Measurements from ENCODE around the gene CCER1. TPM values are rescaled to one million over a fixed set of nuclear protein-coding genes. Genes with fewer than 3 reads are reported as not detected.
"Not testable (repeated sequence)": the region's sequence is repeated elsewhere in the genome, so short reads cannot be mapped to it uniquely, and the experiment has no call there.

The CCER1 gene
- not detected for total RNA-seq

DNA sequence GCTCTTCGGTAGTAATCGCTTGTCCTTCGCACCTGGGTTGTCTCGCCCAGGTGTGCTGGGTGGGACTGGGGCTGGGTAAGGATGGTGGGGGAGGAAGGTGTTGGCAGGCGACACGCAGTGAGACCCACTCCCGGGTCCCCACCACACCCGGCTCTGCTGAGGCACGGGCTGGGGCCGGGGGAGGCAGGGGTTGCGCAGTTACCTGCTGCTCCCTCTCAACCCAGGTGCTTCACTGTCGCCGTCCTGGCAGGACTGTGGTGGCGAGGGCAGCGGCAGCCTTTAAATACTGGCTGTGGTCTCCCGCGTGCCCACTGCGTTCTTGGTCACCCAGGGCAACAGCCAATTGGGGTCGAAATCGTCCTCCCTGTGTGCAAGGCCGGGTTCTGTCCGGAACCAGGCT is at the start of gene CCER1:
Gene CCER1, minus strand, starts transcription at position 256 of the 400 bp plus-strand sequence. CDS start 434 bp downstream, outside the sequence.
- no peaks in the 10 kb centered on the region for H3K9me3 Mint-ChIP-seq
- no peaks in the 10 kb centered on the region for H3K27me3 Mint-ChIP-seq (ENCODE audit: low read depth)
- H3K4me3 Mint-ChIP-seq: no peak within 1 kb of the TSS
- H3K27ac Mint-ChIP-seq: no peak within 1 kb of the TSS
- intact Hi-C loops (cut with micrococcal nuclease): loop anchor here (5.0 kb wide), 1 partner anchor 1413 kb away; no protein-coding TSS in a partner anchor
- H3K4me1 Mint-ChIP-seq (ENCODE audit: low read depth): no peaks in the 10 kb centered on the region
- no peak for DNase-seq
- H3K36me3 Mint-ChIP-seq (ENCODE audit: low read depth): no peaks in the 10 kb centered on the region
- CTCF ChIA-PET: no interaction called here

GRCh38 chr12:91003737-91004136 is 48.8 kb upstream of the CCER1 start:
- no peak overlapping the region for H3K4me3 Mint-ChIP-seq
- CTCF ChIA-PET: no interaction called here
- peaks cover 8% of the 10 kb centered on the region for H3K27me3 Mint-ChIP-seq (ENCODE audit: low read depth)
- no peaks in the 10 kb centered on the region for H3K9me3 Mint-ChIP-seq
- peaks cover 12% of the 10 kb centered on the region for H3K4me1 Mint-ChIP-seq (ENCODE audit: low read depth)
- DNase-seq: no peak
- H3K27ac Mint-ChIP-seq: no peak overlapping the region
- no peaks in the 10 kb centered on the region for H3K36me3 Mint-ChIP-seq (ENCODE audit: low read depth)
- intact Hi-C loops (cut with micrococcal nuclease): no loop called here

GRCh38 chr12:91001306-91001705 is 46.3 kb upstream of the CCER1 start:
- intact Hi-C loops (cut with micrococcal nuclease): no loop called here
- no peaks in the 10 kb centered on the region for H3K36me3 Mint-ChIP-seq (ENCODE audit: low read depth)
- no peak overlapping the region for H3K27ac Mint-ChIP-seq
- no peak overlapping the region for H3K4me3 Mint-ChIP-seq
- no peaks in the 10 kb centered on the region for H3K9me3 Mint-ChIP-seq
- CTCF ChIA-PET: no interaction called here
- no peaks in the 10 kb centered on the region for H3K4me1 Mint-ChIP-seq (ENCODE audit: low read depth)
- DNase-seq: no peak
- H3K27me3 Mint-ChIP-seq (ENCODE audit: low read depth): peaks cover 3% of the 10 kb centered on the region

- no peaks in the 10 kb centered on the region for H3K9me3 Mint-ChIP-seq
- CTCF ChIA-PET: no interaction called here
These were observed 45.0 kb upstream of the CCER1 start for GRCh38 chr12:90999966-91000365.

DNA sequence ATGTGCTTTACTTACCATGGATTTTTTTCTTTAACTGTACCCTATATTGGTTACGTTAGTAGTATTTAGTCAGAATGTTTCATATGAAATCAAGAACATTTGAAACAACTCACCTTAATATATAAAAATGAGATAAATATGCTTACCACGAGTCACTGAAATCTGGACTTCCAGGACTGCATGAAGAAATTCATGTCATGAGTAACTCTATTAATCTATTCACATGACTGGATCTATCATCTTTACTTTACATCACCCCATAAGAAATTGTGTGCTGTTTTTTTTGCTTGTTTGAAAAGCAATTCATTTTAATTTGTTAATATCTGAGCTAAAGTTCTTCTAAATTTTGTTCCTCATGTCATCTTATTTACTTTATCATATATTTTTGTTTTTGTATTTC is 44.6 kb upstream of the CCER1 start:
- intact Hi-C loops (cut with micrococcal nuclease): no loop called here
- Mint-ChIP-seq H3K27ac (no peak overlapping the region), H3K4me1 (ENCODE audit: low read depth) (no peaks in the 10 kb centered on the region), H3K27me3 (ENCODE audit: low read depth) (peaks cover 3% of the 10 kb centered on the region), H3K9me3 (no peaks in the 10 kb centered on the region), H3K4me3 (no peak overlapping the region), H3K36me3 (ENCODE audit: low read depth) (no peaks in the 10 kb centered on the region)
- CTCF ChIA-PET: no interaction called here
- no peak for DNase-seq

More at GRCh38 chr12:90999966-91000365, 45.0 kb upstream of the CCER1 start:
- Mint-ChIP-seq H3K4me3 (no peak overlapping the region), H3K27ac (no peak overlapping the region), H3K4me1 (ENCODE audit: low read depth) (no peaks in the 10 kb centered on the region), H3K27me3 (ENCODE audit: low read depth) (peaks cover 3% of the 10 kb centered on the region), H3K36me3 (ENCODE audit: low read depth) (no peaks in the 10 kb centered on the region)
- intact Hi-C loops (cut with micrococcal nuclease): no loop called here
- no peak for DNase-seq

- intact Hi-C loops (cut with micrococcal nuclease): no loop called here
- Mint-ChIP-seq H3K4me1 (ENCODE audit: low read depth) (no peaks in the 10 kb centered on the region), H3K36me3 (ENCODE audit: low read depth) (no peaks in the 10 kb centered on the region), H3K4me3 (no peak overlapping the region), H3K9me3 (no peaks in the 10 kb centered on the region), H3K27me3 (ENCODE audit: low read depth) (no peaks in the 10 kb centered on the region), H3K27ac (no peak overlapping the region)
- no peak for DNase-seq
- CTCF ChIA-PET: interaction anchor here (0.9 to 1.1 kb wide), 2 partner anchors 11 to 331 kb away, joined by 3 to 4 read pairs; no protein-coding TSS in a partner anchor
These were observed 40.0 kb upstream of the CCER1 start for GRCh38 chr12:90995010-90995409.

- Mint-ChIP-seq H3K9me3 (no peaks in the 10 kb centered on the region), H3K27ac (no peak overlapping the region), H3K27me3 (ENCODE audit: low read depth) (no peaks in the 10 kb centered on the region), H3K4me3 (no peak overlapping the region), H3K4me1 (ENCODE audit: low read depth) (no peaks in the 10 kb centered on the region), H3K36me3 (ENCODE audit: low read depth) (no peaks in the 10 kb centered on the region)
- no peak for DNase-seq
- intact Hi-C loops (cut with micrococcal nuclease): no loop called here
- CTCF ChIA-PET: interaction anchor here (1.0 kb wide), 1 partner anchor 84 kb away, joined by 3 read pairs; no protein-coding TSS in a partner anchor
These were observed 37.0 kb upstream of the CCER1 start for GRCh38 chr12:90991952-90992465.

DNA sequence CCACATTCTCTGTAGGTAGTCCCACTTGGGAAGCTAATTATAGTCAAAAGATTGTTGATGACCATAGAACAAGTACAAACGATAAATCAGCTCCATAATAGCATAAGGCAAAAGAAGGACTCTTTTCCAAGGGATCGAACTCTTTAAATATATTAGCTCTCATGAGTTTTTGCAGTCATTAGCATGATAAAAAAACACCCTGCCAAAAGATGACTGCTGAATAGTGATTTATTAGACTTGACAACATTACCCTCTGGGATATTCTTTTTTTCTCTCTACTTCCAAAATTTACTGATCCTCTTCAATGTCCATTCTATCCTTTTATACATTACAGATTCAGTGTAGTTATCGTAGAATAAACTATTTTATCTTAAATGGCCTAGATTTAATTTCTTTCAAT is 35.6 kb upstream of the CCER1 start:
- intact Hi-C loops (cut with micrococcal nuclease): no loop called here
- Mint-ChIP-seq H3K36me3 (ENCODE audit: low read depth) (no peaks in the 10 kb centered on the region), H3K4me3 (no peak overlapping the region), H3K4me1 (ENCODE audit: low read depth) (no peaks in the 10 kb centered on the region), H3K9me3 (peaks cover 2% of the 10 kb centered on the region), H3K27me3 (ENCODE audit: low read depth) (no peaks in the 10 kb centered on the region), H3K27ac (no peak overlapping the region)
- CTCF ChIA-PET: no interaction called here
- no peak for DNase-seq

GRCh38 chr12:90989686-90990111 is 34.7 kb upstream of the CCER1 start:
- H3K27me3 Mint-ChIP-seq (ENCODE audit: low read depth): no peaks in the 10 kb centered on the region
- peaks cover 2% of the 10 kb centered on the region for H3K9me3 Mint-ChIP-seq
- CTCF ChIA-PET: no interaction called here
- no peak overlapping the region for H3K27ac Mint-ChIP-seq
- H3K36me3 Mint-ChIP-seq (ENCODE audit: low read depth): no peaks in the 10 kb centered on the region
- no peak overlapping the region for H3K4me3 Mint-ChIP-seq
- intact Hi-C loops (cut with micrococcal nuclease): no loop called here
- DNase-seq: no peak
- no peaks in the 10 kb centered on the region for H3K4me1 Mint-ChIP-seq (ENCODE audit: low read depth)

GRCh38 chr12:90987520-90987919 is 32.5 kb upstream of the CCER1 start:
- Mint-ChIP-seq H3K4me3 (no peak overlapping the region), H3K27ac (no peak overlapping the region), H3K36me3 (ENCODE audit: low read depth) (no peaks in the 10 kb centered on the region), H3K27me3 (ENCODE audit: low read depth) (peaks cover under 1% of the 10 kb centered on the region), H3K4me1 (ENCODE audit: low read depth) (no peaks in the 10 kb centered on the region), H3K9me3 (peaks cover 2% of the 10 kb centered on the region)
- no peak for DNase-seq
- intact Hi-C loops (cut with micrococcal nuclease): no loop called here
- CTCF ChIA-PET: interaction anchor here (0.6 to 1.8 kb wide), 4 partner anchors 29 to 1671 kb away, joined by 3 to 4 read pairs (median 3); no protein-coding TSS in a partner anchor

- Mint-ChIP-seq H3K36me3 (ENCODE audit: low read depth) (no peaks in the 10 kb centered on the region), H3K4me3 (no peak overlapping the region), H3K4me1 (ENCODE audit: low read depth) (no peaks in the 10 kb centered on the region), H3K9me3 (peaks cover 2% of the 10 kb centered on the region), H3K27ac (no peak overlapping the region), H3K27me3 (ENCODE audit: low read depth) (peaks cover 4% of the 10 kb centered on the region)
- CTCF ChIA-PET: interaction anchor here (0.7 to 1.8 kb wide), 3 partner anchors 29 to 121 kb away, joined by 3 to 4 read pairs (median 3); no protein-coding TSS in a partner anchor
- no peak for DNase-seq
- intact Hi-C loops (cut with micrococcal nuclease): no loop called here
These were observed 32.1 kb upstream of the CCER1 start for GRCh38 chr12:90987101-90987500.

- CTCF ChIA-PET; H3K4me3 Mint-ChIP-seq; H3K27ac Mint-ChIP-seq; H3K36me3 Mint-ChIP-seq (ENCODE audit: low read depth); DNase-seq; H3K4me1 Mint-ChIP-seq (ENCODE audit: low read depth); H3K27me3 Mint-ChIP-seq (ENCODE audit: low read depth); H3K9me3 Mint-ChIP-seq; intact Hi-C loops (cut with micrococcal nuclease): not testable (repeated sequence)
These were observed 30.4 kb upstream of the CCER1 start for GRCh38 chr12:90985331-90985730.

- intact Hi-C loops (cut with micrococcal nuclease): no loop called here
- H3K27ac Mint-ChIP-seq: peak overlapping the region; percentile 65
- peaks cover 2% of the 10 kb centered on the region for H3K9me3 Mint-ChIP-seq
- DNase-seq: no peak
- no peaks in the 10 kb centered on the region for H3K4me1 Mint-ChIP-seq (ENCODE audit: low read depth)
- H3K4me3 Mint-ChIP-seq: no peak overlapping the region
- H3K36me3 Mint-ChIP-seq (ENCODE audit: low read depth): no peaks in the 10 kb centered on the region
- CTCF ChIA-PET: interaction anchor here (0.8 to 1.1 kb wide), 2 partner anchors 26 to 47 kb away, joined by 3 to 5 read pairs; no protein-coding TSS in a partner anchor
- H3K27me3 Mint-ChIP-seq (ENCODE audit: low read depth): peaks cover 4% of the 10 kb centered on the region
These were observed 29.1 kb upstream of the CCER1 start for GRCh38 chr12:90984114-90984513.

Data from activated naive CD4-positive, alpha-beta T cell treated with anti-CD3 and anti-CD28 coated beads for 36 hours (primary cell).